VCaP (cell line): ENCODE results near the gene BMPR1B.
"Not testable (repeated sequence)": the region's sequence is repeated elsewhere in the genome, so short reads cannot be mapped to it uniquely, and the experiment has no call there.

Experiments
- H3K27ac ChIP-seq: fragments of 450-650 bp; 2 replicates; pipeline ENCODE4 v1.5.1; 2017
- TF ChIP-seq, protein P1 (sequence below): fragments of 450-650 bp; conservative IDR thresholded peaks from 2 replicates; pipeline ENCODE4 v1.5.1; 2017; ENCODE audit warnings: mild to moderate bottlenecking, moderate library complexity

The BMPR1B gene

GRCh38 chr4:95050980-95051701 lies 293.4 kb downstream of the BMPR1B start:
- TF ChIP-seq, protein P1, sequence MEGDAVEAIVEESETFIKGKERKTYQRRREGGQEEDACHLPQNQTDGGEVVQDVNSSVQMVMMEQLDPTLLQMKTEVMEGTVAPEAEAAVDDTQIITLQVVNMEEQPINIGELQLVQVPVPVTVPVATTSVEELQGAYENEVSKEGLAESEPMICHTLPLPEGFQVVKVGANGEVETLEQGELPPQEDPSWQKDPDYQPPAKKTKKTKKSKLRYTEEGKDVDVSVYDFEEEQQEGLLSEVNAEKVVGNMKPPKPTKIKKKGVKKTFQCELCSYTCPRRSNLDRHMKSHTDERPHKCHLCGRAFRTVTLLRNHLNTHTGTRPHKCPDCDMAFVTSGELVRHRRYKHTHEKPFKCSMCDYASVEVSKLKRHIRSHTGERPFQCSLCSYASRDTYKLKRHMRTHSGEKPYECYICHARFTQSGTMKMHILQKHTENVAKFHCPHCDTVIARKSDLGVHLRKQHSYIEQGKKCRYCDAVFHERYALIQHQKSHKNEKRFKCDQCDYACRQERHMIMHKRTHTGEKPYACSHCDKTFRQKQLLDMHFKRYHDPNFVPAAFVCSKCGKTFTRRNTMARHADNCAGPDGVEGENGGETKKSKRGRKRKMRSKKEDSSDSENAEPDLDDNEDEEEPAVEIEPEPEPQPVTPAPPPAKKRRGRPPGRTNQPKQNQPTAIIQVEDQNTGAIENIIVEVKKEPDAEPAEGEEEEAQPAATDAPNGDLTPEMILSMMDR = no peak
- H3K27ac ChIP-seq = peak overlapping the region; percentile 47

GRCh38 chr4:95051702-95052020 lies 293.9 kb downstream of the BMPR1B start:
- H3K27ac ChIP-seq = peak overlapping the region; percentile 47
- TF ChIP-seq, protein P1 = no peak

DNA sequence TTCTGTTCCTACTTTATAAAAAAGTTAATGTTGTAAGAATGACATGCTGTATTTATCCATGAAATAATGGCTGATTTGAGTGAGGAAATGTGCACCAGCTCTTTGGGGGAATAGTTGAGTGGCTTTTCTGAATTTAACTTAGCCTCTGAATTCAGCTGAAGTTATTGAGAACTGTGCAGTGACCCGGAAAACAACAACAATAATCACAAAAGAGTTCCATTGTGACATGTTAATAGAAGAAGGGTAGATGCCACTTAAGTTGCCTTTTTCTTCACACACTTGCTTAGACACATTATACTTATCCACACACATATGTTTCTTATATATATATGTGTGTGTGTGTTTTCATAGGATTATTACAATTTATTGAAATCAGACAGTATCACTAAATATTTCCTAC lies 301.2 kb downstream of the BMPR1B start:
- TF ChIP-seq, protein P1 = no peak
- H3K27ac ChIP-seq = no peak overlapping the region

GRCh38 chr4:95059663-95060062 lies 301.9 kb downstream of the BMPR1B start:
- no peak overlapping the region for H3K27ac ChIP-seq
- TF ChIP-seq, protein P1 = no peak

- TF ChIP-seq, protein P1 = no peak
- no peak overlapping the region for H3K27ac ChIP-seq
These were observed 303.5 kb downstream of the BMPR1B start for GRCh38 chr4:95061220-95061619.

DNA sequence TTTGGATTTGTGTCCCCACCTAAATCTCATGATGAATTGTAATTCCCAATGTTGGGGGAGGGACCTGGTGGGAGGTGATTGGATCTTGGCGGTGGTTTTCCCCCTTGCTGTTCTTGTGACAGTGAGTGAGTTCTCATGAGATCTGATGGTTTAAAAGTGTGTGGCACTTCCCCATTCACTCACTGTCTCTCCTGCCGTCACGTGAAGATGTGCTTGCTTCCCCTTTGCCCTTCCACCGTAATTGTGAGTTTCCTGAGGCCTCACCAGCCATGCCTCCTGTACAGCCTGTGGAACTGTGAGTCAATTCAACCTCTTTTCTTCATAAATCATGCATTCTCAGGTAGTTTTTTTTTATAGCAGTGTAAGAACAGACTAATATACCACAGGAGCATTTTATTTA lies 304.0 kb downstream of the BMPR1B start:
- H3K27ac ChIP-seq = not testable (repeated sequence)

DNA sequence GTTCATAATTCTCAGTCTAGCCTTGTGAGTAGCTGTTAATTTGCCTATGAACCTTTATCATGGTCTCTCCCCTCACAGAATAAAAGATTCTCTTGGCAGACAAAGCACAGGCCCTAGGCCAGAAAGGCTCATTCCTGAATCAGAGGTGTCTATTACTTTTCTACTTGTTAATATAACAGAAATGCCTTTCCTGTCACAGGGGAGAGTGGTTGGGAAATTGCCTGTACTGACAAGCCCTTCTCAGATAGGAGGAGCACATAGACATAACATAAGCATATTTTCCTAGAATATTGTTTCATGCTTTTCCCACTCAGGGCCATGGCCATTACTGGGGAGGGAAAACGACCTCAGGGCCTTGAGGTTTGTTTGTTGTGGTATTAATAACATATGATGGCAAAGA lies 308.3 kb downstream of the BMPR1B start:
- TF ChIP-seq, protein P1 = no peak
- H3K27ac ChIP-seq = no peak overlapping the region

DNA sequence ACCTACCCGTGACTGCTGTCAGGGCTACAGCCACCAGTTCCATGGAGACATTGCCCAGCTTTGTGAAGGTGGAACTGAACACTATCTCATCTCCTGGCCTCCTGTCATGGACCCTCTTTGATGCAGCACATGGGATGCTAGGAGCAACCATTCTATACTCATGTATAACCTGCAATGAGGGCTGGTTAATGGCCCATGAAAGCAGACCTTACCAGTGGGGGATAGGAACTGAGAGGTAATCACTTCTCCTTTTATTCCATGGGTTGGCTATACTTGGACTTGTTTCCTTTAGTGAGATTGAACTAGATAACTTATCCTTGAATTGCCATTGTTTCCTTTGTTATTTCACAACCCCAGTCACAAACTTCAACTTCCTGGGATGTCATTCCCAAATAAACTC lies 310.6 kb downstream of the BMPR1B start:
- H3K27ac ChIP-seq = no peak overlapping the region
- TF ChIP-seq, protein P1 = no peak
